ENCODE results near the gene CPPED1. TPM values are rescaled to one million over a fixed set of nuclear protein-coding genes. Genes with fewer than 3 reads are reported as not detected.
A peak's percentile ranks its signal among the peaks of the same experiment; 100 is the strongest.

CPPED1 gene
- total and polyA plus RNA-seq, 3 donors from 2014 or later, result 34.3 to 84.3 (median 67.5) TPM

DNA sequence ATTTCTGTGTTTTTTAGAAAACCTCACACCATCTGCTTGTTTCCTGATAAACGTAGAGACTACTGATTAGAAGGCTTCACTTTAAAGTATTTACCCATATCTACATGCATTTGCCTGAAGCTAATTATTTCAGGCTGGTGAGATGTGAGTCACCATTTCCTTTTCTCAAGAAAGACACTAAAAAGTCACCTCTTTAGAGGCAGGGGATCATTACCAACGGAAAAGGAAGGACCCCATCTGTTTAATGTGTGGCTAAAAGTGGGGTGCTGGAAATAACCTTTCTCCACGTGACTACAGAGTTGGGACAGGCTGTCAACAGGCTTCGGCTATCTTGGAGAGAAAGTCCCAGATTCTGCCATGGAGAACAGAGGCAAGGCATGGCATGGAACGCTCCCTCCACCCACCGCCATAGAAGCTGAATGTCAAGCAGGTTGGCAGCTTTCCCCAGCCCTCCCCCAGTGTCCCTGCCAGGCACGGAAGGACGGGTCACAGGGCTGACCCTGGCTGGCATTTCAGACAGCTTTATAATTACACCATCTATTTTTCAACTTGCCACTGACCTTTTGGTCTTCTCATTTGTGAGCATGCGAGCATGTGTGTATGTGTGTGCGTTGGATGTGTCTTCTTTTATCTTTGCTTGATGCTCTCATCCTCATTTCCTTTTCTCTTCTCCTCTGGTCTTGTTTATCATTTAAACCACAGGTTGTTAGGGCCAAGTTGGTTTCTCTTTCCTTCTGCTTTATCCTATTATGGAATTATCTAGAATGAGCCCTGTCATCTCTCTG is 157.0 kb downstream of the CPPED1 start:
- no peak for DNase-seq
- Histone ChIP-seq H3K27me3 (no peaks in the 10 kb centered on the region), H3K36me3 (ENCODE audit: low read depth, missing control alignments) (no peaks in the 10 kb centered on the region), H3K4me3 (no peak overlapping the region), H3K4me1 (no peaks in the 10 kb centered on the region), H3K27ac (no peak overlapping the region), H3K9me3 (no peaks in the 10 kb centered on the region)
- TF ChIP-seq POLR2A (IDR thresholded peaks at IDR 0.05), result no peak
- TF ChIP-seq, protein P1, sequence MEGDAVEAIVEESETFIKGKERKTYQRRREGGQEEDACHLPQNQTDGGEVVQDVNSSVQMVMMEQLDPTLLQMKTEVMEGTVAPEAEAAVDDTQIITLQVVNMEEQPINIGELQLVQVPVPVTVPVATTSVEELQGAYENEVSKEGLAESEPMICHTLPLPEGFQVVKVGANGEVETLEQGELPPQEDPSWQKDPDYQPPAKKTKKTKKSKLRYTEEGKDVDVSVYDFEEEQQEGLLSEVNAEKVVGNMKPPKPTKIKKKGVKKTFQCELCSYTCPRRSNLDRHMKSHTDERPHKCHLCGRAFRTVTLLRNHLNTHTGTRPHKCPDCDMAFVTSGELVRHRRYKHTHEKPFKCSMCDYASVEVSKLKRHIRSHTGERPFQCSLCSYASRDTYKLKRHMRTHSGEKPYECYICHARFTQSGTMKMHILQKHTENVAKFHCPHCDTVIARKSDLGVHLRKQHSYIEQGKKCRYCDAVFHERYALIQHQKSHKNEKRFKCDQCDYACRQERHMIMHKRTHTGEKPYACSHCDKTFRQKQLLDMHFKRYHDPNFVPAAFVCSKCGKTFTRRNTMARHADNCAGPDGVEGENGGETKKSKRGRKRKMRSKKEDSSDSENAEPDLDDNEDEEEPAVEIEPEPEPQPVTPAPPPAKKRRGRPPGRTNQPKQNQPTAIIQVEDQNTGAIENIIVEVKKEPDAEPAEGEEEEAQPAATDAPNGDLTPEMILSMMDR (IDR thresholded peaks at IDR 0.05), result no peak
- WGBS, 2 donors, result 47 to 49% methylated on average over 10 of the region's 10 CpGs
- intact Hi-C loops (cut with DNase I; ENCODE audit: low total_unique reads), result no loop called here

DNA sequence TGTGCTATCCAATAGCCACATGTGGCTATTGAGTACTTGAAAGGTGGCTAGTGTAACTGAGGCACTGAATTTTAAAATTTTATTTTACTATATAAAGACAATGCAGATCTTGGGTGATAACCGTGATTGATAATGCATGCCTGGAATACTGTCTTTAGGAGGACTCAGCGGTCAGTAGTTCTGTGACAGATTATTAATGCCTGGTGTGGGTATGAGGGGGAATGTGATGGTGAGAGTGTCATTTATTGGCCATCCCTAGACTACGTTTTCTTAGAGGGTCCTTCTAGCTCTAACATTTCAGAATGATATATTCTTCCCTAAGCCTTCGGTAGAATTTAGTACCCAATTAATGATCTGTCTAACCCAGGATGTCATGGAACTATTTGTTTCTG is 157.6 kb downstream of the CPPED1 start:
- DNase-seq, result no peak
- 54 to 66% methylated on average over 4 of the region's 4 CpGs for WGBS, 2 donors
- no peaks in the 10 kb centered on the region for H3K9me3 ChIP-seq
- H3K27me3 ChIP-seq, result no peaks in the 10 kb centered on the region
- no peak for TF ChIP-seq POLR2A (IDR thresholded peaks at IDR 0.05)
- TF ChIP-seq, protein P1 (IDR thresholded peaks at IDR 0.05), result no peak
- intact Hi-C loops (cut with DNase I; ENCODE audit: low total_unique reads), result no loop called here
- H3K36me3 ChIP-seq (ENCODE audit: low read depth, missing control alignments), result no peaks in the 10 kb centered on the region
- H3K27ac ChIP-seq, result no peak overlapping the region
- H3K4me3 ChIP-seq, result no peak overlapping the region
- no peaks in the 10 kb centered on the region for H3K4me1 ChIP-seq

DNA sequence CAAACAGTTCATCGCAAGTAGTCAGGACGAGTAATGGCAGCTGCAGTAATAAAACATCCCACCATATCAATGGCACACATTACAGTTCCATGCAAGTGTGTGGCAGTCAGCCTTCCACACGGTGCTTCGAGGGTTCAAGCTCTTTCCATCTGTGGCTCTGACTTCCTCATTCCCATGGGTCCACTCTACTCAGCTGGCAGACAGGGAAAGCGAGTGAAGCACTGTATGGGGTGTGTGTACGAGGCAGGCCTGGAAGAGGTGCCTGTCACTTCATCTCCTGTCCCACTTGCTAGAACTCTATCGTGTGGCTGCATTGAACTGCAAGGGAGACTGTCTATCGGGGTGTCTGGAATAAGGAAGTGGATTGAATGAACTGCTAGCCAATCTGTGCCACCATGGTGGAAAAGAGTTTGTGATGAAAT is 160.6 kb downstream of the CPPED1 start:
- Histone ChIP-seq H3K4me1 (no peaks in the 10 kb centered on the region), H3K4me3 (no peak overlapping the region), H3K27me3 (no peaks in the 10 kb centered on the region), H3K36me3 (ENCODE audit: low read depth, missing control alignments) (no peaks in the 10 kb centered on the region), H3K9me3 (no peaks in the 10 kb centered on the region), H3K27ac (no peak overlapping the region)
- no peak for DNase-seq
- WGBS, 2 donors, result 85 to 94% methylated on average over 8 of the region's 8 CpGs
- intact Hi-C loops (cut with DNase I; ENCODE audit: low total_unique reads), result no loop called here
- TF ChIP-seq, protein P1 (IDR thresholded peaks at IDR 0.05), result no peak
- no peak for TF ChIP-seq POLR2A (IDR thresholded peaks at IDR 0.05)

DNA sequence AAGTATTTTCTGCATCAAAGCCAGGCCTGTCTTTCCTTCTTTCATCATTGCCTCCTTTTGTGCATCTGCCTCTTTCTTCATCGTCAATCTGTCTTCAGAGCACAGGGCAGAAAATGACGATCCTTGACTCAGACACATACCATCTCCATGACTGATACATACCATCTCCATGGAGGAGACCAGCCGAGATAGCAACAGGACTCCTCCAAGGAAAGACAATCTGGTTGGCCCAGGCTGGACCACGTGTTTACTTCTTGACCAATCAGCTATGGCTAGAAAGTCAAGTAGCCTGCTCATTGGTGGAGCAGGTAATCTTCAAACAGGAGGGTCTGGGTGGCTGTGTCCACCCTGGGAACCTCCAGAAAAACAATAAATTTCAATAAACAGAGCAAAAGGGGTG is 164.6 kb downstream of the CPPED1 start:
- Histone ChIP-seq H3K27me3 (no peaks in the 10 kb centered on the region), H3K36me3 (ENCODE audit: low read depth, missing control alignments) (no peaks in the 10 kb centered on the region), H3K4me1 (no peaks in the 10 kb centered on the region), H3K27ac (no peak overlapping the region), H3K9me3 (no peaks in the 10 kb centered on the region), H3K4me3 (no peak overlapping the region)
- intact Hi-C loops (cut with DNase I; ENCODE audit: low total_unique reads), result no loop called here
- TF ChIP-seq, protein P1 (IDR thresholded peaks at IDR 0.05), result no peak
- no peak for TF ChIP-seq POLR2A (IDR thresholded peaks at IDR 0.05)
- peak; percentile 68 for DNase-seq
- WGBS, 2 donors, result 31 to 60% methylated on average over 4 of the region's 4 CpGs

DNA sequence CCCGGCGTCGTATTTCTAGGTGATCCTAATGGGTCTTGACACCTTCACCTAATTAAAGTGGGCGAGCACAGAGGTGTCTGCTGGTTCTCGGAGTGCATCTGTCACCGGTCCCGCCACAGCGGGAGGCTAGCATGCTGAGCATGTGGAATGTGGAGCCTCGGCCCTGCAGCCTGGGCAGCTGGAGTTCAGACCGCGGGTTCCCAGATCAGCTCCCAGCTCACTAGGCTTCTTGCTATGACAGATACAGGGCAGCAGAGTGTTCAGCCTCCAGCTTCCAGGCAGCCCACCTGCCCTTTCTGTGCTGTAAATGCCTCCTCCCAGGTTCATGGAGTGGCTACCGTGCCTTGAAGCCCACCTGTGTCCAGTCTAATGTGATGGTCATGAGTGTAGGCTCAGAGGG is 166.7 kb downstream of the CPPED1 start:
- H3K27ac ChIP-seq, result no peak overlapping the region
- H3K36me3 ChIP-seq (ENCODE audit: low read depth, missing control alignments), result no peaks in the 10 kb centered on the region
- 38 to 51% methylated on average over 4 to 12 of the region's 12 CpGs for WGBS, 2 donors
- no peaks in the 10 kb centered on the region for H3K4me1 ChIP-seq
- TF ChIP-seq, protein P1 (IDR thresholded peaks at IDR 0.05), result no peak
- TF ChIP-seq POLR2A (IDR thresholded peaks at IDR 0.05), result no peak
- intact Hi-C loops (cut with DNase I; ENCODE audit: low total_unique reads), result no loop called here
- no peaks in the 10 kb centered on the region for H3K27me3 ChIP-seq
- no peak overlapping the region for H3K4me3 ChIP-seq
- no peaks in the 10 kb centered on the region for H3K9me3 ChIP-seq
- DNase-seq, result no peak
